Gastroesophageal sphincter (tissue), 4 donors: Measurements from ENCODE around the gene ANP32B. TPM values are rescaled to one million over a fixed set of nuclear protein-coding genes. Genes with fewer than 3 reads are reported as not detected.
"Not testable (repeated sequence)": the region's sequence is repeated elsewhere in the genome, so short reads cannot be mapped to it uniquely, and the experiment has no call there.

Experiments used
- ATAC-seq: fragments of 150-250 bp; one replicate; pipeline ENCODE4 v1.9.1; 2016; ENCODE audit warnings: mild to moderate bottlenecking, moderate library complexity
- H3K27ac ChIP-seq, 4 donors: fragments of 200-600 bp; sonication (generic) in 3 of 4; 1 replicate in 3 of 4; 2 replicates in 1 of 4; pipeline ENCODE4 v1.5.1; 2016 to 2019
- H3K27me3 ChIP-seq: fragments of 200-600 bp; sonication (generic); one replicate; pipeline ENCODE4 v1.5.1; 2019
- H3K36me3 ChIP-seq, 2 donors: fragments of 200-600 bp; sonication (generic); one replicate each; pipeline ENCODE4 v1.5.1; 2019; ENCODE audit warnings: control low read depth in 1 of 2
- H3K4me1 ChIP-seq, 3 donors: fragments of 200-600 bp; sonication (generic); 1 replicate in 2 of 3; 2 replicates in 1 of 3; pipeline ENCODE4 v1.5.1; 2016 to 2019; ENCODE audit warnings: control low read depth in 2 of 3
- H3K4me3 ChIP-seq, 2 donors: fragments of 200-600 bp; sonication (generic); one replicate each; pipeline ENCODE4 v1.5.1; 2019; ENCODE audit warnings: mild to moderate bottlenecking in 1 of 2, moderate library complexity in 1 of 2
- H3K9me3 ChIP-seq, 3 donors: fragments of 200-600 bp; sonication (generic); one replicate each; pipeline ENCODE4 v1.5.1; 2017 to 2019; ENCODE audit warnings: control low read depth in 2 of 3
- CTCF ChIP-seq, 4 experiments: fragments of 200-600 bp in 2 of 4; fragments of 450-650 bp in 2 of 4; sonication (generic) in 1 of 4; IDR thresholded peaks; one replicate each; pipeline ENCODE4 v1.5.1; 2017 to 2019; ENCODE audit warnings: antibody characterized with exemption in 4 of 4, mild to moderate bottlenecking in 2 of 4, moderate library complexity in 2 of 4
- EP300 ChIP-seq: sonication (generic); formaldehyde crosslinking; IDR thresholded peaks from one replicate; pipeline ENCODE4 v1.6.1; 2017; ENCODE audit warnings: antibody characterized with exemption, mild to moderate bottlenecking
- POLR2A ChIP-seq, 2 donors: fragments of 450-650 bp; IDR thresholded peaks; one replicate each; pipeline ENCODE4 v1.6.1; 2017; ENCODE audit warnings: antibody characterized with exemption in 2 of 2, mild to moderate bottlenecking in 2 of 2, moderate library complexity in 1 of 2
- POLR2AphosphoS5 ChIP-seq: sonication (generic); formaldehyde crosslinking; IDR thresholded peaks from one replicate; pipeline ENCODE4 v1.6.1; 2017; ENCODE audit warnings: antibody characterized with exemption
- WGBS, 2 donors: methylation state at CpG; one replicate each; pipeline ENCODE4 v1.1.5; 2018; ENCODE audit warnings: low coverage in 1 of 2; 5-methylcytosine and 5-hydroxymethylcytosine counted together
- total RNA-seq, 4 donors: library from RNA; depleted of rRNA; stranded (reverse); fragments of >200 nt; gene quantifications; one replicate each; pipeline ENCODE4 v1.1.0, GENCODE V29; 2016

The ANP32B gene
- total RNA-seq, 4 donors from 2014 or later, result 33.0 to 41.0 (median 36.1) TPM

DNA sequence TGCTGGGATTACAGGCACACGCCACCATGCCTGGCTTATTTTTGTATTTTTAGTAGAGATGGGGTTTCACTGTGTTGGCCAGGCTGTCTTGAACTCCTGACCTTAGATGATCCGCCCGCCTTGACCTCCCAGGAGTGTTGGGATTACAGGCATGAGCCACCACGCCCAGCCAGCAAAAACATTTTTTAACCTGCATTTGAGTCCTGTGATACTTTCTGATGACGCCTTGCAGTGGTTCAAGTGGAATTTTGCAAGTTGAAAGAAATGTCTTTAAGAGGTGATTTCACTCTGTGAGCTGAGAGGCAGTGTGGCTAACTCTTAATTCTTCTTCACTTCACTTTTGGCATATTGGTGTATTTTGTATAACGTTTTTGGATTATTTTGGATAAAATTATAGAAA, 9.1 kb downstream of the ANP32B start:
- ATAC-seq, result no peak
- Histone ChIP-seq H3K27me3 (no peaks in the 10 kb centered on the region), H3K36me3 (peaks cover 0 to 21% of the 10 kb centered on the region in 2 donors), H3K4me1 (peaks cover 4 to 74% (median 31%) of the 10 kb centered on the region in 3 donors), H3K27ac (no peak overlapping the region), H3K9me3 (no peaks in the 10 kb centered on the region), H3K4me3 (no peak overlapping the region)
- 84 to 86% methylated on average over 3 to 6 of the region's 6 CpGs for WGBS, 2 donors
- TF ChIP-seq CTCF (IDR thresholded peaks at IDR 0.05) (no peak), POLR2AphosphoS5 (no peak)

DNA sequence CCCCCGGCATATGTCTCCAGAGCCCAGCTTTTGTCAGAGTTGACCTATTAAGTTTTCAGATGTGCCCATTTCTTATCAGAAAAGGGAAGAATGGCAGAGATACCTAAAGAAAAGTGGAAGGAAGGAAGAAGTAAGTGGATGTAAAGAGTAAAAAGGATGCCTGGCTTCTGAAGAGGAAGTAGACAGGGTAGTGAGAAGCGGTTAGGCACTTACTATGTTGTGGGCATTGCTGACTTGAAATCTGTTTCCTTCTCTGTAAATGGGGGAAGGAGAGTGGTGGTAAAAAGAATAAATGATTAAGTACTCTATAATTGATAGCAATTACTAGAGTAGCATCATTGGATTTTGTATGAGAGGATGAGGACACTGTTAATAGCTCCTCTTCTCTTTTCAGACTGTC, 9.9 kb downstream of the ANP32B start:
- ATAC-seq, result no peak
- no peaks in the 10 kb centered on the region for H3K27me3 ChIP-seq
- H3K27ac ChIP-seq, result no peak overlapping the region
- no peaks in the 10 kb centered on the region for H3K9me3 ChIP-seq
- peaks cover 0 to 29% of the 10 kb centered on the region in 2 donors for H3K36me3 ChIP-seq
- 83% methylated on average over 2 of the region's 2 CpGs; no CpG with 5 or more reads in 1 of the 2 donors for WGBS, 2 donors
- no peak overlapping the region for H3K4me3 ChIP-seq
- TF ChIP-seq CTCF (IDR thresholded peaks at IDR 0.05) (no peak), EP300 (no peak), POLR2A (IDR thresholded peaks at IDR 0.05) (no peak), POLR2AphosphoS5 (no peak)
- H3K4me1 ChIP-seq, result peaks cover 7 to 66% (median 31%) of the 10 kb centered on the region in 3 donors

- Histone ChIP-seq H3K4me1 (peaks cover 7 to 49% (median 22%) of the 10 kb centered on the region in 3 donors), H3K9me3 (no peaks in the 10 kb centered on the region), H3K4me3 (no peak overlapping the region), H3K36me3 (peaks cover 0 to 40% of the 10 kb centered on the region in 2 donors), H3K27ac (no peak overlapping the region), H3K27me3 (no peaks in the 10 kb centered on the region)
- 83 to 86% methylated on average over 1 of the region's 1 CpG for WGBS, 2 donors
- no peak for ATAC-seq
- TF ChIP-seq CTCF (IDR thresholded peaks at IDR 0.05) (no peak), POLR2A (IDR thresholded peaks at IDR 0.05) (no peak), POLR2AphosphoS5 (no peak), EP300 (no peak)
Observed at GRCh38 chr9:97994703-97995102, 11.6 kb downstream of the ANP32B start.

DNA sequence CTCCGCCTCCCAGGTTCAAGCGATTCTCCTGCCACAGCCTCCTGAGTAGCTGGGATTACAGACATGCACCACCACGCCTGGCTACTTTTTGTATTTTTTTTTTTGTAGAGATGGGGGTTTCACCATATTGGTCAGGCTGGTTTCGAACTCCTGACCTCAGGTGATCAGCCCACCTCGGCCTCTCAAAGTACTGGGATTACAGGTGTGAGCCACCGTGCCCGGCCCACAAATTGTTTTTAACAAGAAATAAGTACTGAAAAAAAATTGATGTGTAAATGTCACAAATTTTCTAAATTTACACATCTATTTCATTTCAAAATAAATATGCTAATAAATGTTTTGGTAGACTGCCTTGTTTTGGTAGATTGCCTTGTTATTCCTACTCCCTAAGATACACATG, 13.5 kb downstream of the ANP32B start:
- H3K27me3 ChIP-seq, ATAC-seq, H3K9me3 ChIP-seq, H3K27ac ChIP-seq, H3K4me3 ChIP-seq: not testable (repeated sequence)
- H3K36me3 ChIP-seq, result peaks cover 0 to 58% of the 10 kb centered on the region in 2 donors
- H3K4me1 ChIP-seq, result peaks cover 3 to 35% (median 16%) of the 10 kb centered on the region in 3 donors
- 97 to 100% methylated on average over 5 to 7 of the region's 7 CpGs for WGBS, 2 donors

DNA sequence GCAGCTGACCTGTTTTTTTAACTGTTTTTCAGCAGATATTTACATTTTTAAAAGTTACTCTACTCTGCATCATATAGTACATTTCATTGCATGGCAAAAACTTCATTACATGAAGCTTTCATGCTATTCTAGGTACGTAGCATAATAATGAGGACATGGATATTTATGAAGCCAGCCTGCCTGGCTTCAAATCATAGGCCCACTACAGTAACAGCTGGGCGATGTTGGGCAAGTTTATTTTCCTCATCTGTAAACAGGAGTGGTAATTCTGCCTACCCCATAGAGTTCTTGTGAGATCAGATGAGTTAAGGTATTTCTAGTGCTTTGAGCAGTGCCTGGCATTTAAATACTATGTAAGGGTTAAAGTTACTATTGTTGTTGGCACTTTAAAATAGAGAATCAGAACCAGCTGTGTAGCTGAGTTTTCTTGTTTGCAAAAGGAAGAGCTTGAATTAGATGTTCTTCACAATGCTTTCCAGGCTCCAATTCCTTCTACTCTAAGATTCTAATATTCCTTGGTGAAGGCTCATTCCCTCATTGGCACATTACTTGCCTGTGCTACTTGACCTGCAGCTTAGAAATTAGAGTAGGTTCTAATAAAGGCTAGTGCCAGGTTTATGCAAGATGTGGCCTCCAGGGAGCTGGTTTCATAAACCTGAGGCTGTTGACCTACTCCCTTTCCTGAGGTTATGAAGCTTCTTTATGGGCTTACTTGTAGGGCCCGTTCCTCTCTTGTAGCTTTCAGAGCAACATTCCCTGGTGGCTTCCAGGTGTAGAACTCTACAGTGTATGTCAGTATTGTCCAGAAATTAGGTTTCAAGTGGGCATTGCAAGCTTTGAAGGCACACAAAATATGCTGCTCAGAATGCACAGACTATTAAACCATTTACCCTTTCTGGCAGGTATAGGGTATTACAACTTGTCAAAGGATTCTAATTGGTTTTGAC, 14.5 kb downstream of the ANP32B start:
- WGBS, 2 donors, result 67 to 88% methylated on average over 2 to 3 of the region's 3 CpGs

More for the DNA sequence above, 14.5 kb downstream of the ANP32B start:
- Histone ChIP-seq H3K4me1 (peaks cover 3 to 35% (median 13%) of the 10 kb centered on the region in 3 donors), H3K27me3 (no peaks in the 10 kb centered on the region), H3K4me3 (no peak overlapping the region), H3K36me3 (peaks cover 0 to 64% of the 10 kb centered on the region in 2 donors), H3K9me3 (no peaks in the 10 kb centered on the region), H3K27ac (no peak overlapping the region)
- no peak for TF ChIP-seq POLR2A (IDR thresholded peaks at IDR 0.05)
- TF ChIP-seq EP300, result no peak
- TF ChIP-seq CTCF (IDR thresholded peaks at IDR 0.05), result no peak
- no peak for TF ChIP-seq POLR2AphosphoS5
- ATAC-seq, result no peak
